NCI-H460 (cell line): Measurements from ENCODE around the gene MCOLN3. TPM values are rescaled to one million over a fixed set of nuclear protein-coding genes. Genes with fewer than 3 reads are reported as not detected.
A peak's percentile ranks its signal among the peaks of the same experiment; 100 is the strongest.
"Not testable (repeated sequence)": the region's sequence is repeated elsewhere in the genome, so short reads cannot be mapped to it uniquely, and the experiment has no call there.

Experiments used
- DNase-seq: peaks from one replicate; pipeline ENCODE4 v3.0.0-alpha.2; 2016; ENCODE audit warnings: low read depth; ENCODE audit errors: extremely low read depth
- total RNA-seq: library from RNA; depleted of rRNA; stranded (reverse); fragments of >200 nt; shearing (Covaris generic); gene quantifications from 2 replicates; pipeline ENCODE4 v1.2.3, GENCODE V29; 2014

Gene MCOLN3
- total RNA-seq, 1 experiment from 2014 or later: 0.67 TPM

DNA sequence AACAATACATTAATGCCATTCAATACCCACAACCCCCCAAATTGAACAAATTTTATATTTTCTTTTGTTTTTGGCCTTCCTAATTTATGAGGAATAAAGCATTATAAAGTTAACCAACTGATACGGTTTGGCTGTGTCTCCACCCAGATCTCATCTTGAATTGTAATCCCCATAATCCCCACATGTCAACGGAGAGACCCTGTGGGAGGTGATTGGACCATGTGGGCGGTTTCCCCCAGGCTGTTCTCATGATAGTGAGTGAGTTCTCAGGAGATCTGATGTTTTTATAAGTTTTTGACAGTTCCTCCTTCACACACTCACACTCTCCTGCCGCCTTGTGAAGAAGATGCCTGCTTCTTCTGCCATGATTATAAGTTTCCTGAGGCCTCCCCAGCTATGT lies 6.4 kb upstream of the MCOLN3 start:
- DNase-seq: no peak

DNA sequence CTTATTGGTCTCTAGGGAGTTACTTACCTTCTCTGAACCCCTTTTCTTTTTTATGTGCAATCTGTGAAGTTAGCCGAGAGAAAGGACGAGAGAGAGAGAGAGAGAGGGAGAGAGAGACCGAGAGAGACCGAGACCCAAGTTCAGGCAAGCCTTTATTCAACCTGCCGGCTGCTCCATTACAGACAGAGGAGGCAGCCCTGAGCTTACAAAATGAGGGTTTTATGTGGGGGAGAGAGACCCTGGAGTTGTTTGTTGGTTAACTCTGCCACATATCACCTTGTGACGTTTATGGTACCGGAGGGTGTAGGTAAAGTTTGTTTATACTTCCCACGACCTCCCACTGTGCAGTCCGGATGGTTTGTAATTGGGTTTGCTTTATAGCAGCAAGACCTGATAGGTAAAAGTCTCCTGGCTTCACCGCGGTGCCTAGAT lies 1.5 kb upstream of the MCOLN3 start:
- no peak for DNase-seq

DNA sequence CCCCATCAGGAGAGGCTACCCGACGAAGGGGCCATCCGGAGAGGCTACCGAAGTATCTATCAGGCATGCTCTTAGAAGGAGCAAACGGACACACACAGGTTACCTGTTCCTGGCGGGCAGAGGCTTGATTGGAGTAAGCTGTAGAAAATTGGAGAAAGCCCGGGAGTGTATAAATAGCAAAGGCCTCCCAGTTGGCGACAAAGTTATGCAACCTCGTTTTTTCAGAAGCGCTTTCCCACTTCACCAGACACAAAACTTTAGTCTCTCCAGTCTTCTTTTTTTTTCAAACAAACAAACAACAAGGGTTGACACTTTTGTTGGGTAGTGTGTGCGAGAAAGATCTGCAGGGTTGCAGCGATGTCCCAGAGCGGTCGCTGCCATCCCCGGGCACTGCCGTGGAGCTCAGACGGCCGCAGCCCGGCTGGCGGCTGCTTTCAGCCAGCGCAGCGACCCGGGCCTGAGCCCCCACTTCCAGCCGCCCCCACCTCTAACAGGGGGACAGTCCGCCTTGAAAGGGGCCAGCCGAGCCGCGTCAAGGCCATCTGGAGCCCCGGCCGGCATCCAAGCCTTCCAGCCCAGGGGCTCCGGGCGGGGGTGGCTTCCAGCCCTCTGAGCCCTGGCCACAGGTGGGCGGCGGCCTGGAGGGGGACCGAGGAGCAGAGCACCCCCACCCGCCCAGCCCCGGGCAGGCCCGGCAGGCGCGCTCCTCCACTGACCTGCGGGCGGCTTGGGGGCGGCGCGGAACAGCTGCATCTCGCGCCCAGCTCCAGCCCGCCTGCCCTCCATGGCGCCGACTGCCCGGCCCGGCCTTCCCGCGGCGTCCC lies 616 bp downstream of the MCOLN3 start:
- no peak for DNase-seq

DNA sequence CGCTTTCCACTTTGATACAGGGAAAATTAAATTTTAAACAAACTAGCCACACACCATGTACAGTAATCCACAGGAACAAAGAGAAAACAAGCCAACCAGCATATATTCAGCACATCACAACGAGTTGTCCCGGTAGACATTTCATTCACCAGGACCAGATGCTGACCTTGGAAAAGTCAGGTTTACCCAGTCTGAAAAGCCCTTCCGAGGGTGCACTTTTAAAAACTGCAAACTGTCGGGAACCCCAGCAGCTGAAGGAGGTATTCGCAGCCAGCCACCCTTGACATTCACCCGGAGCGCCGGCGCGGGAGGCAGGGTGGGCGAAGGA lies 1.2 kb downstream of the MCOLN3 start:
- DNase-seq: no peak

DNA sequence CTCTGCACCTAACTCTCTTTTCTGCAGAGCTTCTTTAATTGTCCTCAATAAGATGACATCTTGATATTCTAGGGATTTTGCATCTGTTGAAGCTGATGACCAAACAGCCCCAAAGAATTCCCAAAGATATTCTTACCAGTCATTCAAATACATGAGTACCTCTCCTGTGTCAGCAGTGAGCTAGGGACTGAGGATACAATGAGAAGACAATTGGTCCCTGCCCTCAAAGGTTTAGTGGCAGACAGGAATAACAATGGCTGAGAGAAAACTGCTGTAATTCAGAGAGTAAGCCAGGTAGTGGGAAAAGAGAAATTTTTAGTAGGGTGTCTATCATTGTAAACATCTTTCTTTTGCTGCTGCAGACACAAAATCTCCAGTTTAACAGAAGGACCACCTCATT lies 5.9 kb downstream of the MCOLN3 start:
- no peak for DNase-seq

DNA sequence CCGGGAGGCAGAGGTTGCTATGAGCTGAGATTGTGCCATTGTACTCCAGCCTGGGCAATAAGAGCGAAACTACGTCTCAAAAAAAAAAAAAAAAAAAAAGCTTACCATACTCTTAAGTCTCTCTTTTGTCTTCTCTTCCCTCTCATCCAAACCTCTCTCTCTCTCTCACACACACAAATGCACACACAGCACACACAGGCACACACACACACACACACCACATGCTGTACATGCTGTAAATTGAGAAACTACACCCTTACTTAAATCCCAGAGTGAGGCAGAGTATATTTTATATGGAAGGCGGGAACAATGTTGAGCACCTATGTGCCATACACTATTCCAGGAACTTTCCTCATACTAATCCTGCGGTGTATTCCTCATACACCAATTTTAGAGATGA lies 6.5 kb downstream of the MCOLN3 start:
- no peak for DNase-seq

DNA sequence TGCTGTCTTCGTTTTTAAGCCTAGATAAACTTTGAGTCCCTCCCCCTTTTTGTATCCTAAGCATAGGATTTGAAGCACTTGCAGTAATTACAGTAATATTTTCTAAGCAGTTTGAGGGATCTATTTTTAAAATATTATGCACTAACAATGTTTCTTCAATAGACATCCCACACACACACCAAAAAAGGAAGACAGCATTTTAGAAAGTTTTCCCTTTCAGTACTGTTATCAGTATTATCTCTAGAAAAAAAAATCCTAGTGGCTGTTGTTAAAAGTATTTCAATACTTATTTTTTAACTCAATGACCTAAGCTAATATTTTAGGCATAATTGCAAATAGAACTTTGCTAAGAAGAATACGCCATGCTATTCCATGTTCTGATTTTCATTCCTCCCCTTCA lies 15.1 kb downstream of the MCOLN3 start:
- DNase-seq: no peak

DNA sequence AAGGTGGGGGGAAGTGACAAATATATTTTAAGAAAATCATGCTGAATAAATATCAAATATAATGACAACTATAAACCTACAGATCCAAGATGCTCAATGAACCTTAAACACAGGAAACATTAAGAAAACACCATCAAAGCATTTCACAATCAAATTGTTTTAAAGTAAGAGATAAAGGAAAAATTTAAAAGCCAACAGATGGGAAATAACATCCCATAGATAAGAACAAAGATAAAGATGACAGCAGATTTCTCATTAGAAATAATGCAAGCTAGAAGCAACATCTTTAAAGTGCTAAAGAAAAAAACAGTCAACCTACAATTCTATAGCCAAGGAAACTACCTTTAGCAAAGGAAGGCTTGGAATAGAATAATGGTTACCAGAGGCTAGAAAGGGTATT lies 17.8 kb downstream of the MCOLN3 start:
- no peak for DNase-seq

DNA sequence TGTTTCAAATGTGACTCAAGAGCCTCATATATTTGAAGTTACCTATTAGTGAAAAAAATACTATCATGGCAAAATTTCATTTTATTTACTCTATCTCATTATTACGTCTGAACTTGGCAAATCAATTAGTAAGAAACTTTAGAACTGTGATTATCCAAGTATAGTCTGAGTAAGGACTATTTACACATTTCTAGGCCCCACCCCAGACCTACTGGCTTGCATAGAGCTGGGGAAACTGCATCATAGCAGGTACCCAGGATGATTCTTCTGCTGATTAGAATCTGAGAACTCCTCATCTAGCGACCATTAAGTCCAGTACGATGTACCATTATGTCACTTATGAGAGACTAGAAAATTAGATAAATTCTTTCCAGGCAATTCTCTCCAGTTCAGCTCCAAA lies 20.1 kb downstream of the MCOLN3 start:
- no peak for DNase-seq

DNA sequence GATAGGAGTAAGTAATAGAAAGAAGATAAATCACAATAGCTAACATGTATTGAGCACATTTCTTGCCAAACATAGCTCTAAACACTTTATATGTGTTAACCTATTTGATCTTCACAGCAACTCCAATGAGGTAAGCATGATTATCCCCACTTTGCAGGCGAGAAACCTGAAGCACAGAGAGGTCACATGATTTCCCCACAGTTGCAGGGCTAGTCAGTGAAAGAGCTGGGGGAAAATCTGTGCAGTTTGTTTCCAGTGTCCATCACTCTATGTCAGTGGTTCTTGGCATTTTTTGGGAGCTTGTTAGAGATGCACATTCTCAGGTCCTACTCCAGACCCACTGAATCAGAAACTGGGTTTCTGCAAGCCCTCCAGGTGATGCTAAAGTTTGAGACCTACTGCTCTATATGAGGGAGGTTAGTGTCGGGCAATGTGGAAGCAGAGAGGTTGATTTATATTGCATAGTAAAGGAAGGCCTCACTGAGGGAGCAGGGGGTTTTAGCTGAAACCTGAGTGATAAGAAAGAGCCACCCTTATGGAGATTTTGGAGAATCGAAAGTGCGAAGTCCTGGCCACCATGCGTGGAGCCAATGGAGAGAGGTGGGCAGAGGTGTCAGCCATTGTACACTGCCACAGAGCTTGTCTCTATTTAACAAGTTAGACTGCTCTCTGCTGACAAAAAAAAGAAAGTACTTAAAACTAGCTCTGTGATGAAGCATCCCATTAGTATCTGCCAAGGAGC lies 20.9 kb downstream of the MCOLN3 start:
- DNase-seq: peak; percentile 9

DNA sequence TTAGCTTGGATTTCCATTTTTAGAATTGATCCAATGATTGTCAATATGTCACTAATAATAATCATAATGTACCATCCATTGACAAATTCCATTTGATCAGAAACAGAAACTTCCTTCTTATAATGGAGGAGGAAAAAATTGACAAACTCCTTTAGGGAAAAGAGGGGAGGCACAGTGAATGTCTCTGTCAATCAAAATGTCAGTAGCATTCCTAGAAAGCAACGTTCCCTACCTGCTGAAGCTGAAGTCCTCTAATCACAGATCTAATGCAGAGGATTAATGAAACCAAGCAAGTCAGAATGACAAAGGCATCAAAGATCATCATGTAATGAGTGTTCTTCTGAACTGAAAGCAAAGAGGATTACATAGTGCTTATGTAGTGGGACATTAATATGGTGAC lies 22.4 kb downstream of the MCOLN3 start:
- DNase-seq: no peak

DNA sequence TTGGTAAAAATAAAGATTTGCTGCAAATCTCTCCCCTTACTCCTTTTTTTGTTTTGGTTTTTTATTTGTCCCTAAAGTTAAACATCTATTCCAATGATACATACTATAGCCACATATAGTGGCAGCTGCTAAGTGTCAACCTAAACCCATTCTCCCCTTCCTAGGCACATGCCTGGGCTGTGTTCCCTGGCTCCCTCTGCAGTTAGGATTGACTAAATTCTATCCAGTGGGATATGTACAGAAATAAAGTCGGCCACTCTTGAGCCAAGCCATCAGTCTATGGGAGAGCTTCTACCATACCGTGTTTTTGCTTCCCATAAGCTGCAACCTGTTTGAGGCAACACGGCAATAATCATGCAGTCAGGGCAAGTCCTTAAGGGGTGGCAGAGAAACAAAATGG lies 23.6 kb downstream of the MCOLN3 start:
- DNase-seq: no peak

DNA sequence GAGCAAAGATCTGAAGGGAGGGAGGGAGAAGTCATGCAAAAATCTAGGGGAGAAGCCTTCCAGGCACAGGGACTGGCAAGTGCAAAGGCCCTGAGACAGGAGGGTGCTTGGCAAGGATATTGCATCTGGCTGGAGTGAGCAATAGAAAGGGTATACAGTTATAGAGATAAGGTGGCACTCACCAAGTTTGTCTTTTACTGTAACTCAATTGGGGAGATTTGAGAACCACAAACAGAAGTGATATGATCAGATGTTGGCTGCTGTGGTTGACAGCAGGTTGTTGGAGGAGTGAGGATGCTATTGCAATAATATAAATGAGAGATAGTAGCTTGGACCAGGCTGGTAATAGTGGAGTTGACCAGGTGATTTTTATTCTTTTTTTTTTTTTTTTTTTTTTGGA lies 25.6 kb downstream of the MCOLN3 start:
- DNase-seq: no peak

DNA sequence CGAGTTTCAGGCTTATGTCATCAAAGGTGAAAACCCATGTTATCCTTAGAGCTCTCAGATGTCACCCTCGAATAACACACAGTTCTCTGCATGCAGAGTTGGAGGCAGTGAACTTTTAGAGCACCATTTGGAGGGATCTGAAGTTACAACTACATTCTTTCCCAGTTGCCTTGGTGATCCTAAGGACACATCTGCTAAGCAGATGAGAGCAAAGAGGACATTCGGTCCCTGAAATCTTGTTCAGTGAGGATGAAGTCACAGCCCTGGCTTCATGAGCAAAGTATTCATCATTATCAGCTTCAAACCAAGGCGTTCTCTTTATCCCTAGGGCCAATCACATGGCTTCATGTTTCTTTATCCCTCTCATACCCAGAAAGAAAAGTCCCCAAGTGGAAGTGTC lies 28.3 kb downstream of the MCOLN3 start:
- DNase-seq: no peak

DNA sequence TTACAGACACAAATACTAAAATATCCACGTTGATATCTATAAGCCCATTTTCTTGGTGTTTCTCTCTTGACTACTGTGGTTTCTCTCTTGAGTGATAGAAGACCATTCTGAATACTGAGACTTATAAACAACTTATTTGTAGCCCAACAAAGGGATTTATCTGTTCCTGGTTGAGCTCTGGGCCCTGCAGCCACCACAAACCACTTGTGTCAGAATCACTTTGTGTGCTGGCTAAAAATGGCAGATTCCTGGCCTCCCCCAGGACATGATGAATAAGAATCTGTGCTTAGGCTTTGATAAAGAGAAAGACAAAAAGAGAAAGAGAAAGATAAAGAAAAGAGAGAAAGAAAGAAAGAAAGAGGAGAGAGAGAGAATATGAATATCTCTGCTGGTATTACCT lies 32.5 kb downstream of the MCOLN3 start:
- no peak for DNase-seq

DNA sequence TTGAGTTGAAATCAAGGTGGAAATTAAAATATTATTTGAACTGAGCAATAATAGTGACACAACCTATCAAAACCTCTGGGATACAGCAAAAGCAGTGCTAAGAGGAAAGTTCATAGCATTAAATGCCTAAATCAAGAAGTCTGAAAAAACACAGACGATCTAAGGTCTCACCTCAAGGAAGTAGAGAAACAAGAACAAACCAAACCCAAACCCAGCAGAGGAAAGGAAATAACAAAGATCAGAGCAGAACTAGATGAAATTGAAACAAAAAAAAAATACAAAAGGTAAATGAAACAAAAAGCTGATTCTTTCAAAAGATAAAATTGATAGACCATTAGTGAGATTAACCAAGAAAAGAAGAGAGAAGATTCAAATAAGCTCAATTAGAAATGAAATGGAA lies 42.7 kb downstream of the MCOLN3 start:
- DNase-seq: not testable (repeated sequence)

DNA sequence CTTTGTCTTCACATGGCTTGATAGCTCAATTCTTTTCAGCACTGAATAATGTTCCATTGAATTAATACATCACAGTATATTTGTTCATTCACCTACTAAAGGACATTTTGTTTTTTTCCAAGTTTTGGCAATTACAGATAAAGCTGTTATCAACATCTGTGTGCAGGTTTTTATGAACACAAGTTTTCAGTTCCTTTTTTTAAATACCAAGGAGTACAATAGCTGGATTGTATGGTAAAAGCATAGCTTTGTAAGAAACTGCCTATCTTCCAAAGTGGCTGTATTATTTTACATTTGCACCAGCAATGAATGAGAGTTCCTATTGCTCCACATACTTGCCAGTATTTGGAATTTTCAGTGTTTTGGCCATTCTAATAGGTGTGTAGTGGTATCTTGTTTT lies 46.6 kb downstream of the MCOLN3 start:
- DNase-seq: no peak

DNA sequence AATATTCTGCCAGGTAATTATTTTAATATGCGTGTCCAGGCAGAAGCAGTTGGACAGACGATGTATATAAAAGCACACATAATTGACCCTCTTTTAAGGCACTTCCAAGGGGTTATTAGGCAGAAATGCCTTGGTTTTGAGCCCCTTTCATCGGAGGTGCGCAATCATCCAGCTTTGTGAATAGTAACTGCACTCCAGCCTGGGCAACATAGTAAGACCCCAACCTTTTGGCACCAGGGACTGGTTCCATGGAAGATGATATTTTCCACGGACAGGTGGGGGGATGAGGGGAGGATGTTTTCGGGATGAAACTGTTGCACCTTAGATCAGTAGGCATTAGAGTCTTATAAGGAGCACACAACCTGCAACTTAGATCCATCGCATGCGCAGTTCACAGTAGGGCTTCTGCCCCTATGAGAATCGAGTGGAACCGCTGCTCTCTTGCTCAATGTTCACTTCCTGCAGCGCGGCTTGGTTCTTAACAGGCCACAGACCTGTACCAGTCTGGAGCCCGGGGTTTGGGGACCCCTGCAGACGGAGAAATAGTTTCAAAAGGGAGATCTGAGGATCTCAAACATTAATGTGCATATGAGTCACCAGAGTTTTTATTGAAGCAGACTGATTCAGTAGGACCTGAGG lies 49.5 kb downstream of the MCOLN3 start:
- DNase-seq: no peak

DNA sequence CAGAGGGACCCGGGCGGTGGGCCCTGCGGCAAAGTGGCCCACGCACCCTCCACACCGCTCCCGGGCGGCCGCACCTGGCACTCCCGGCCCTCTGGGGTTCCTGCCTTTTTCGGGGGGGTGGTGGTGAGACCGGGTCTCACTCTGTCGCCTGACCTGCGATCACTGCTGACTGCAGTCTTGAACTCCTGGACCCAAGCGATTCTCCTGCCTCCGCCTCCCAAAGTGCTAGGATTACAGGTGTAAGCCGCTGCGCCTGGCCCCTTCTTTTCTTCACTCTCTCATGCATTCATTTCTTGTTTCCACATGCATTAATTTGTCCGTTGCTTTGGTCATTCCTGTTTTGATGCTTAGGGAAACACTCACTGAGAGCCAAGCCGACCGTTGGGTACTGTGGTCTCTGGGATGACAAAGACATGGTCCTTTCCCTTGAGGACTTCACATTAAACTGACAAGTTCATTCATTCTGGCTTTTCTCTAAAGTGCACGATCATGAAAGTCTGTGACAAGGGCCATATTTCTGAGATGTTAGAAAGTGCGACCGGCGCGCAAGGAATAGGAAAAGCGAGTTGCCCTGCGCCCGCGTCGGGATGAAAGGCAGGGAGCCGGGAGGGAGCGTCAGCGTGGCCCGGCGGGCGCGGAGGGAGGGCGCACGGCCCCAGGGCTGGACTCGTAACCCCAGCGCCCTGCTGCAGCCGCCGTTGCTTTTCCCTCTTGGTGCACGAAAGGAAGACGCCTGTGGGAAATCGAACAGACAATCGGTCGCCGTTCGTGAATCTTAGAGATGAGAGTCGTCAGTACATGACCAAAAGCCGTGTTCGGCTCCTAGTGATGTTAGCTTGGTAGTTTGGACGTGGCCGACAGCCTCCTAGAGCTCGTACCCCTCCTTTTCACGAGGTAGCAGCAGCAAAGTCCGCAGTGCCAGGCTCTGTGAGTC lies 50.4 kb downstream of the MCOLN3 start:
- no peak for DNase-seq

DNA sequence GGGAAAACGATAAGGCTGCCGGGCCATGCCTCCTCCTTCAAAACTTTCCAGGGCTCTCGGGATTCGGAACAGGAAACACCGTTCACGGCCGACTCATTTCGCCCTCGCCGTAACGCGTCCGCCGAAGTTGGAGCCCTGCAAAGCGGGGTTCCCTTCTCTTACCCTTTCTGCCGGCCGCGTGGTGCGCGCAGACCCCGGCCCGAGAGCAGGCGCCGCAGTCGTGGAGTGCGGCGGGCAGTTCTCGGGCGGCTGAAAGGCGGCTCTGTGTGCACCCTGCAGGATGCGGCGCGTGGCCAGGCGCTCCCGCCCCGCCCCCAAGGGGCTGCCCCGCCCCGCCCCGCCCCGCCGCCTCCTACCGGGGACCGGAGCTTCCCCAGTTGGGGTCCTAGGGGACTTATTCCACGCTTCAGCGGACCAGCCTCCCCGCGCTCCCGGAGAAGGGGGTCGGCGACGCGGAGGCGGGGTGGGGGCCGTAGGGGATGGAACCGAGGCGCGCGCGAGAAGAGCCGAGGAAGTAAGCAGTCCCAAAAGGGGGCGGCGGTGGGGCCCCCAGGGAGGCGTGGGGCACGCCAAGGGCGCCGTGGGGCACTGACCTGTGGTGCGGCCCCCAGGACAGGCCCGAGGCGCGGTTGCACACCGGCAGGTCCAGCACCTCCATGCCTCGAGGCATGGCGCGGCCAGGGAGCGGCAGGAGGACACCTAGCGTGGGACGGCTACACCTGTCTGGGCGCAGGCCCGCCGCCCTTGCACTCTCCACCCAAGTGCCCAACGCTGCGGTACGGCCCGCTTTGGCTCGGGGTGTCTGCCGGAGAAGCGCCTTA lies 51.2 kb downstream of the MCOLN3 start, which contains the start of gene MCOLN2:
Gene MCOLN2 (minus strand): TSS at position 268 of the 821 bp plus-strand sequence. CDS start 241 bp downstream, at position 27.
- DNase-seq: peak; percentile 27
